Osteoblast (primary cell): ENCODE results near the gene TMEM209. TPM values are rescaled to one million over a fixed set of nuclear protein-coding genes. Genes with fewer than 3 reads are reported as not detected.
"Not testable (repeated sequence)": the region's sequence is repeated elsewhere in the genome, so short reads cannot be mapped to it uniquely, and the experiment has no call there.

ENCODE experiments used
- DNase-seq: peaks from one replicate; pipeline ENCODE4 v3.0.0; 2011; ENCODE audit warnings: low spot score, mixed read lengths; ENCODE audit not compliant: insufficient read length; ENCODE audit errors: missing footprints
- H2AFZ ChIP-seq: 2 replicates; pipeline ENCODE4 v1.6.0; 2011; ENCODE audit warnings: mild to moderate bottlenecking, low read length
- H3K27ac ChIP-seq: 2 replicates; pipeline ENCODE4 v1.5.1; 2011; ENCODE audit warnings: mild to moderate bottlenecking, low read depth, low read length, moderate library complexity
- H3K27me3 ChIP-seq: 2 replicates; pipeline ENCODE4 v1.6.0; 2012; ENCODE audit warnings: mild to moderate bottlenecking, control low read depth, inconsistent platforms, low read length, moderate library complexity; ENCODE audit not compliant: insufficient read depth
- H3K36me3 ChIP-seq: 2 replicates; pipeline ENCODE4 v1.5.1; 2011; ENCODE audit warnings: mild to moderate bottlenecking, low read length, control low read depth, moderate library complexity; ENCODE audit not compliant: insufficient read depth
- H3K4me1 ChIP-seq: 2 replicates; pipeline ENCODE4 v1.5.1; 2011; ENCODE audit warnings: mild to moderate bottlenecking, low read length, control low read depth, moderate library complexity; ENCODE audit not compliant: insufficient read depth
- H3K4me2 ChIP-seq: 2 replicates; pipeline ENCODE4 v1.6.0; 2011; ENCODE audit warnings: mild to moderate bottlenecking, low read length; ENCODE audit not compliant: insufficient read depth
- H3K4me3 ChIP-seq: fragments of 200-600 bp; sonication (generic); 3 replicates; pipeline ENCODE4 v1.5.1; 2012; ENCODE audit warnings: mild to moderate bottlenecking, low read length, inconsistent platforms; ENCODE audit not compliant: insufficient read depth
- H3K79me2 ChIP-seq: 2 replicates; pipeline ENCODE4 v1.6.0; 2012; ENCODE audit warnings: mild to moderate bottlenecking, low read length, control low read depth, inconsistent platforms; ENCODE audit not compliant: insufficient read depth
- H3K9me3 ChIP-seq: 2 replicates; pipeline ENCODE4 v1.5.1; 2011; ENCODE audit warnings: low read depth, low read length, control low read depth
- H4K20me1 ChIP-seq: 2 replicates; pipeline ENCODE4 v1.6.0; 2012; ENCODE audit warnings: mild to moderate bottlenecking, low read length, control low read depth; ENCODE audit not compliant: insufficient read depth
- total RNA-seq: library from RNA; depleted of rRNA; stranded (reverse); fragments of >200 nt; gene quantifications from 2 replicates; pipeline ENCODE4 v1.2.3, GENCODE V29; 2012
- TF ChIP-seq, protein P1 (sequence below): IDR thresholded peaks from 2 replicates; pipeline ENCODE4 v1.5.1; 2011; ENCODE audit warnings: mild to moderate bottlenecking, low read depth, low read length, moderate library complexity; ENCODE audit errors: extremely low read depth

TMEM209 gene
- total RNA-seq, 1 donor: 19.9 TPM

DNA sequence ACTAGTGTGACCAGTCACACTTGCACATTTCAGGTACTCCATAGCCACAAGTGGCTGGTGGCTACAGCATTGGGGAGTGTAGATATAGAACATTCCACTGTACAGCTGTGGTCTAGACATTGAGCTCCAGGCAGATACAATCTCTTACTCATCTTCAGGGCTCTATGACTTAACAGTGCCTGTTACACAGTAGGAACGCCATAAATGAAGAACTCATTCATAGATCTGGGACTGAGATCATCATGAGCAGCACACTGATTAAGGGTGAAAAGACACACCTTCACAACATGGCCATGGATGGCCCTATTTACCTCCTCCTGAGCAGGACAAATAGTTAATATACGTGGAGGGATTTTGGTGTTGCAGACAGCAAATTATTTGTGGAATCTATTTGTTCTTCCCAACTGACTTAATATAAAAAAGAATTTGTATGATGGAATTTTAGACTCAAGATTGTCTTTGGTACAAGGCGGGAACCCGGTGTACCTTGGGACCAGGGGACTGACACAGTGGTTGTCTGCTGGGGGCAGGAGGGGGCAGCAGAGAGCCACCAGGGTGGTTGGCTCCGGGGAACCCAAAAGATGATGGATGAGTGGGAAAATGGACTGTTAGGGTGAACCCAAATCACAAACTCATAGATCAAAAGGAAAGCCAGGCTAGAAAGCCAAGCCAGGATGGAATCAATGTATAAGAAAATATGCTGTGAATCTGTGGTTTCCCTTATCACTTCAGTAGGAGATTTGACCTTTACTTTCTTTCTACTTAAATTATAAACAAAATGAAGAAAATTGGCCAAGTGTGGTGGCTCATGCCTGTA, 37.2 kb upstream of the TMEM209 start:
- Histone ChIP-seq H2AFZ (no peak overlapping the region), H3K79me2 (no peaks in the 10 kb centered on the region), H3K27ac (no peak overlapping the region), H3K27me3 (no peaks in the 10 kb centered on the region), H3K4me3 (no peak overlapping the region), H3K4me2 (no peak overlapping the region), H3K36me3 (no peaks in the 10 kb centered on the region), H4K20me1 (no peaks in the 10 kb centered on the region), H3K9me3 (no peaks in the 10 kb centered on the region), H3K4me1 (peaks cover 4% of the 10 kb centered on the region)
- DNase-seq: peak; percentile 68
- TF ChIP-seq, protein P1, sequence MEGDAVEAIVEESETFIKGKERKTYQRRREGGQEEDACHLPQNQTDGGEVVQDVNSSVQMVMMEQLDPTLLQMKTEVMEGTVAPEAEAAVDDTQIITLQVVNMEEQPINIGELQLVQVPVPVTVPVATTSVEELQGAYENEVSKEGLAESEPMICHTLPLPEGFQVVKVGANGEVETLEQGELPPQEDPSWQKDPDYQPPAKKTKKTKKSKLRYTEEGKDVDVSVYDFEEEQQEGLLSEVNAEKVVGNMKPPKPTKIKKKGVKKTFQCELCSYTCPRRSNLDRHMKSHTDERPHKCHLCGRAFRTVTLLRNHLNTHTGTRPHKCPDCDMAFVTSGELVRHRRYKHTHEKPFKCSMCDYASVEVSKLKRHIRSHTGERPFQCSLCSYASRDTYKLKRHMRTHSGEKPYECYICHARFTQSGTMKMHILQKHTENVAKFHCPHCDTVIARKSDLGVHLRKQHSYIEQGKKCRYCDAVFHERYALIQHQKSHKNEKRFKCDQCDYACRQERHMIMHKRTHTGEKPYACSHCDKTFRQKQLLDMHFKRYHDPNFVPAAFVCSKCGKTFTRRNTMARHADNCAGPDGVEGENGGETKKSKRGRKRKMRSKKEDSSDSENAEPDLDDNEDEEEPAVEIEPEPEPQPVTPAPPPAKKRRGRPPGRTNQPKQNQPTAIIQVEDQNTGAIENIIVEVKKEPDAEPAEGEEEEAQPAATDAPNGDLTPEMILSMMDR: peak; percentile 88

DNA sequence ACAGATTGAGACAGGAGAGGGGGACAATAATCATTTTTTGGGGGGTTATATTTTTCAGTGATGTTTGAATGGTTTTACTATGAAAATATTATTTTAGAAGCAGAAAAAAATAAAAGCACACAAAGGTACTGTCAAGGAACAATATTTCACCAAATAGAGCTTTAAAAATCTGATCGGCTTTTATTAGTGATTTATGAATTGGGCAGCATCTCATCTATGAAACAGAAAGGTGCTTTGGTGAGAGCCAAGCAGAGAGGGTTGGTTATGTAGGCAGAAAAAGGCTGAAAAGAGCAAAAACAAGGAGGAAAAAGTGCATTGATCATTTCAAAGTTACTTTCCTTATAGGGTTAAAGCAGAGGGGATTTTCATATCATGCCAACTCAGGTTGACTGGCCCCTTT, 35.0 kb upstream of the TMEM209 start:
- Histone ChIP-seq H3K4me2 (no peak overlapping the region), H3K79me2 (no peaks in the 10 kb centered on the region), H3K27ac (no peak overlapping the region)

DNA sequence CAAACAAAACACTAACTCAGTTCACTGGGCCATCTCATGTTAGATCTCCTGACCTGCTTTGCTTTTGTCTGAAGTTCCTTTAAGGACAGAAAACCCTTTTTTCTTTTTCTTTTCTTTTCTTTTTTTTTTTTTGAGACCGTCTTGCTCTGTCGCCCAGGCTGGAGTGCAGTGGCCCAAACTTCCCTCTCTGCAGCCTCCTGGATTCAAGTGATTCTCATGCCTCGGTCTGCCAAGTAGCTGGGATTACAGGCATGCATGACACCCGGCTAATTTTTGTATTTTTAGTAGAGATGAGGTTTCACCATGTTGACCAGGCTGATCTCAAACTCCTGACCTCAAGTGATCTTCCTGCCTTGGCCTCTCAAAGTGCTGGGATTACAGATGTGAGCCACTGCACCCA, 31.2 kb upstream of the TMEM209 start:
- H4K20me1 ChIP-seq, H2AFZ ChIP-seq, H3K27me3 ChIP-seq, H3K79me2 ChIP-seq, H3K27ac ChIP-seq, H3K36me3 ChIP-seq, DNase-seq, H3K9me3 ChIP-seq, H3K4me1 ChIP-seq, H3K4me3 ChIP-seq, H3K4me2 ChIP-seq: not testable (repeated sequence)

More for the DNA sequence above, 35.0 kb upstream of the TMEM209 start:
- no peaks in the 10 kb centered on the region for H3K36me3 ChIP-seq
- peaks cover 4% of the 10 kb centered on the region for H3K4me1 ChIP-seq
- TF ChIP-seq, protein P1: no peak
- DNase-seq: no peak
- H3K27me3 ChIP-seq: no peaks in the 10 kb centered on the region
- H3K4me3 ChIP-seq: no peak overlapping the region
- H2AFZ ChIP-seq: peak overlapping the region; percentile 14
- H4K20me1 ChIP-seq: no peaks in the 10 kb centered on the region
- H3K9me3 ChIP-seq: no peaks in the 10 kb centered on the region

DNA sequence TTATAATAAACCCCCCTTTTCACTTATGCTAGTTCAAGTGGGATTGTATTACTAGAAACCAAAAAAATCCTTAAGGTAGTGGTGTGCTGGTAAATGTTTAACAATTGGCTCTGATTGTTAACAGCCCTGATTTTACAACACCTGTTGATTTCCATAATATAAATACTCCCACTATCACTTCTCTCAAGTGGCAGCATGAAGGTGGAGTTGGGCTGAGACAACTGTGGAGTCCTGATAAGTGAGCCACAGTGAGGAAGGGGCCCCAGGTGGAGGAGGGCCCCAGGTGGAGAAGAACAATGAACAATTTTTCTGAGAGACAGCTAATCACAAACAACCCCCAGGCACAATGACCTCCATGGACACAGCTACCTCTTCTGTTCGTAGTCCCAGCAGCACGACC, 28.9 kb upstream of the TMEM209 start:
- no peak for DNase-seq
- Histone ChIP-seq H4K20me1 (no peaks in the 10 kb centered on the region), H3K4me2 (no peak overlapping the region), H3K36me3 (no peaks in the 10 kb centered on the region), H3K27me3 (no peaks in the 10 kb centered on the region), H2AFZ (no peak overlapping the region), H3K27ac (no peak overlapping the region), H3K4me1 (no peaks in the 10 kb centered on the region), H3K4me3 (no peak overlapping the region), H3K79me2 (no peaks in the 10 kb centered on the region), H3K9me3 (no peaks in the 10 kb centered on the region)
- TF ChIP-seq, protein P1: no peak
